PC-3 (cell line): ENCODE data around the gene ANK2. TPM values are rescaled to one million over a fixed set of nuclear protein-coding genes. Genes with fewer than 3 reads are reported as not detected.

Experiments
- ATAC-seq: fragments of 200-7000 bp; cut with Tn5 transposase; 2 replicates; pipeline ENCODE4 v1.9.1; 2020; ENCODE audit warnings: mild to moderate bottlenecking, moderate library complexity
- BruUV-seq: library from RNA; stranded (reverse); fragments of 400-500 nt; replicated peaks from 2 replicates; lab custom pipeline; 2021; lab: Mats Ljungman, UMichigan
- CTCF ChIA-PET: fragments of 300-600 bp; sonication (Branson Sonifier 250); formaldehyde crosslinking; loops from one replicate; lab custom pipeline; 2022; ENCODE audit warnings: antibody characterized with exemption; lab: Charles Lee
- POLR2A ChIA-PET: fragments of 300-600 bp; sonication (Branson Sonifier 250); formaldehyde crosslinking; loops from one replicate; lab custom pipeline; 2022; ENCODE audit warnings: antibody characterized with exemption; ENCODE audit not compliant: unreplicated experiment; lab: Charles Lee
- DNase-seq: peaks from one replicate; pipeline ENCODE4 v3.0.0-alpha.2; 2015
- H2AFZ ChIP-seq: fragments of 300-600 bp; sonication (generic); 2 replicates; pipeline ENCODE4 v1.6.0; 2016; ENCODE audit warnings: antibody characterized with exemption, low read length
- H3F3A ChIP-seq: fragments of 300-600 bp; sonication (generic); one replicate; pipeline ENCODE4 v1.6.0; 2017; ENCODE audit warnings: antibody characterized with exemption, low read length, control low read depth, mild to moderate bottlenecking; ENCODE audit not compliant: unreplicated experiment
- H3K27ac ChIP-seq: fragments of 300-600 bp; sonication (generic); 2 replicates; pipeline ENCODE4 v1.5.1; 2016; ENCODE audit warnings: mild to moderate bottlenecking, low read length
- H3K27me3 ChIP-seq: fragments of 300-600 bp; sonication (generic); 2 replicates; pipeline ENCODE4 v1.6.1; 2016; ENCODE audit warnings: low read length, mixed read lengths
- H3K36me3 ChIP-seq: fragments of 300-600 bp; sonication (generic); 2 replicates; pipeline ENCODE4 v1.6.1; 2016; ENCODE audit warnings: low read depth, mixed run types, low read length, mixed read lengths
- H3K4me1 ChIP-seq: fragments of 300-600 bp; sonication (generic); 2 replicates; pipeline ENCODE4 v1.5.1; 2016; ENCODE audit warnings: low read length; ENCODE audit not compliant: insufficient read depth
- H3K4me2 ChIP-seq: fragments of 300-600 bp; sonication (generic); 2 replicates; pipeline ENCODE4 v1.6.0; 2016; ENCODE audit warnings: low read length
- H3K4me3 ChIP-seq: fragments of 300-600 bp; sonication (generic); 2 replicates; pipeline ENCODE4 v1.5.1; 2016; ENCODE audit warnings: mild to moderate bottlenecking, low read length, mixed read lengths
- H3K79me2 ChIP-seq: fragments of 300-600 bp; sonication (generic); 2 replicates; pipeline ENCODE4 v1.6.1; 2017; ENCODE audit warnings: low read length, mixed read lengths
- H3K9ac ChIP-seq: fragments of 300-600 bp; sonication (generic); 2 replicates; pipeline ENCODE4 v1.6.0; 2016; ENCODE audit warnings: mild to moderate bottlenecking, low read length
- H3K9me2 ChIP-seq: fragments of 300-600 bp; sonication (generic); replicated peaks from 2 replicates; pipeline ENCODE4 v1.6.1; 2016; ENCODE audit warnings: mixed run types, low read length, mixed read lengths
- H3K9me3 ChIP-seq: fragments of 300-600 bp; sonication (generic); 2 replicates; pipeline ENCODE4 v1.6.1; 2016; ENCODE audit warnings: low read length, mixed read lengths
- H4K20me1 ChIP-seq: fragments of 300-600 bp; sonication (generic); 2 replicates; pipeline ENCODE4 v1.6.1; 2016; ENCODE audit warnings: low read length, mixed read lengths
- EZH2 ChIP-seq: fragments of 300-600 bp; sonication (generic); IDR thresholded peaks from one replicate; pipeline ENCODE4 v1.6.1; 2017; ENCODE audit warnings: antibody characterized with exemption, mild to moderate bottlenecking, low read length; ENCODE audit not compliant: unreplicated experiment
- EZH2phosphoT487 ChIP-seq: fragments of 300-600 bp; sonication (generic); IDR thresholded peaks from 2 replicates; pipeline ENCODE4 v1.6.1; 2018; ENCODE audit warnings: mild to moderate bottlenecking, antibody characterized with exemption, low read length, borderline replicate concordance
- intact Hi-C: fragments of 100-400 bp; cut with micrococcal nuclease; formaldehyde crosslinking; loops from 2 replicates; pipeline ENCODE4 v1.9.0; 2023
- total RNA-seq: library from RNA; depleted of rRNA; stranded (reverse); fragments of >200 nt; gene quantifications from 2 replicates; pipeline ENCODE4 v1.2.3, GENCODE V29; 2014
- TF ChIP-seq, protein P1 (sequence below): fragments of 300-600 bp; sonication (generic); conservative IDR thresholded peaks from 2 replicates; pipeline ENCODE4 v1.5.1; 2017; ENCODE audit warnings: antibody characterized with exemption, low read depth, mild to moderate bottlenecking, low read length

Gene ANK2
- total RNA-seq, 1 experiment from 2014 or later = 1.8 TPM

GRCh38 chr4:113328514-113328913 is 279.1 kb downstream of the ANK2 start:
- POLR2A ChIA-PET = no interaction called here

DNA sequence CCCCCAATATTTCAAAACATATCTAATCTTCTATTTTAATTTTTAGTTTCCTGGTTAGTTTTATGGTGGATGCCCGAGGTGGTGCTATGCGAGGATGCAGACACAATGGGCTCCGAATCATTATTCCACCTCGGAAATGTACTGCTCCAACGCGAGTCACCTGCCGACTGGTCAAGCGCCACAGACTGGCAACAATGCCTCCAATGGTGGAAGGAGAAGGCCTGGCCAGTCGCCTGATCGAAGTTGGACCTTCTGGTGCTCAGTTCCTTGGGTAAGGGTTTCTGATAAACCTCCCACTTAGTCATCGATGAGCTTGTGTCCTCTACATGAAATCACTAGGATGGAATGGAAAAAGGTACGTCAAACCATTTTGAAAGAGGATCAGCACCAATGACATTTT is 280.7 kb downstream of the ANK2 start:
- BruUV-seq = no TSS peak
- H2AFZ ChIP-seq = no peak overlapping the region
- no peaks in the 10 kb centered on the region for H3K79me2 ChIP-seq
- H4K20me1 ChIP-seq = no peaks in the 10 kb centered on the region
- no peaks in the 10 kb centered on the region for H3F3A ChIP-seq
- H3K9me2 ChIP-seq = no peaks in the 10 kb centered on the region
- ATAC-seq (no peak), DNase-seq (no peak)
- no peak overlapping the region for H3K27ac ChIP-seq
- H3K4me3 ChIP-seq = no peak overlapping the region
- ChIA-PET POLR2A (no interaction called here), CTCF (no interaction called here)
- no peaks in the 10 kb centered on the region for H3K27me3 ChIP-seq
- no peaks in the 10 kb centered on the region for H3K9me3 ChIP-seq
- TF ChIP-seq, protein P1, sequence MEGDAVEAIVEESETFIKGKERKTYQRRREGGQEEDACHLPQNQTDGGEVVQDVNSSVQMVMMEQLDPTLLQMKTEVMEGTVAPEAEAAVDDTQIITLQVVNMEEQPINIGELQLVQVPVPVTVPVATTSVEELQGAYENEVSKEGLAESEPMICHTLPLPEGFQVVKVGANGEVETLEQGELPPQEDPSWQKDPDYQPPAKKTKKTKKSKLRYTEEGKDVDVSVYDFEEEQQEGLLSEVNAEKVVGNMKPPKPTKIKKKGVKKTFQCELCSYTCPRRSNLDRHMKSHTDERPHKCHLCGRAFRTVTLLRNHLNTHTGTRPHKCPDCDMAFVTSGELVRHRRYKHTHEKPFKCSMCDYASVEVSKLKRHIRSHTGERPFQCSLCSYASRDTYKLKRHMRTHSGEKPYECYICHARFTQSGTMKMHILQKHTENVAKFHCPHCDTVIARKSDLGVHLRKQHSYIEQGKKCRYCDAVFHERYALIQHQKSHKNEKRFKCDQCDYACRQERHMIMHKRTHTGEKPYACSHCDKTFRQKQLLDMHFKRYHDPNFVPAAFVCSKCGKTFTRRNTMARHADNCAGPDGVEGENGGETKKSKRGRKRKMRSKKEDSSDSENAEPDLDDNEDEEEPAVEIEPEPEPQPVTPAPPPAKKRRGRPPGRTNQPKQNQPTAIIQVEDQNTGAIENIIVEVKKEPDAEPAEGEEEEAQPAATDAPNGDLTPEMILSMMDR = no peak
- TF ChIP-seq EZH2phosphoT487 = no peak
- TF ChIP-seq EZH2 = no peak
- intact Hi-C loops = no loop called here
- H3K4me1 ChIP-seq = no peaks in the 10 kb centered on the region
- no peak overlapping the region for H3K9ac ChIP-seq
- H3K36me3 ChIP-seq = no peaks in the 10 kb centered on the region
- H3K4me2 ChIP-seq = no peak overlapping the region

More at GRCh38 chr4:113328514-113328913, 279.1 kb downstream of the ANK2 start:
- H3K36me3 ChIP-seq = no peaks in the 10 kb centered on the region
- no peak overlapping the region for H3K4me3 ChIP-seq
- no peaks in the 10 kb centered on the region for H3F3A ChIP-seq
- H3K9me2 ChIP-seq = no peaks in the 10 kb centered on the region
- DNase-seq = peak; percentile 26
- no peaks in the 10 kb centered on the region for H3K9me3 ChIP-seq
- no TSS peak for BruUV-seq
- H2AFZ ChIP-seq = no peak overlapping the region
- intact Hi-C loops = no loop called here
- no peak for ATAC-seq
- no peaks in the 10 kb centered on the region for H4K20me1 ChIP-seq
- H3K4me1 ChIP-seq = no peaks in the 10 kb centered on the region
- no peak overlapping the region for H3K27ac ChIP-seq
- no peak overlapping the region for H3K4me2 ChIP-seq
- H3K79me2 ChIP-seq = no peaks in the 10 kb centered on the region
- TF ChIP-seq, protein P1 = peak; percentile 61
- TF ChIP-seq EZH2 = no peak
- no peak overlapping the region for H3K9ac ChIP-seq
- H3K27me3 ChIP-seq = no peaks in the 10 kb centered on the region
- CTCF ChIA-PET = no interaction called here

- no peak overlapping the region for H2AFZ ChIP-seq
- BruUV-seq = no TSS peak
- no peaks in the 10 kb centered on the region for H3F3A ChIP-seq
- H3K27me3 ChIP-seq = no peaks in the 10 kb centered on the region
- POLR2A ChIA-PET = no interaction called here
- intact Hi-C loops = no loop called here
- H3K36me3 ChIP-seq = no peaks in the 10 kb centered on the region
- H3K9me2 ChIP-seq = no peaks in the 10 kb centered on the region
- CTCF ChIA-PET = no interaction called here
- no peak overlapping the region for H3K4me3 ChIP-seq
- TF ChIP-seq EZH2phosphoT487 (no peak), EZH2 (no peak)
- TF ChIP-seq, protein P1 = no peak
- ATAC-seq (no peak), DNase-seq (no peak)
- no peaks in the 10 kb centered on the region for H4K20me1 ChIP-seq
- peaks cover 4% of the 10 kb centered on the region for H3K4me1 ChIP-seq
- no peak overlapping the region for H3K4me2 ChIP-seq
- H3K27ac ChIP-seq = no peak overlapping the region
- no peaks in the 10 kb centered on the region for H3K79me2 ChIP-seq
- no peaks in the 10 kb centered on the region for H3K9me3 ChIP-seq
- no peak overlapping the region for H3K9ac ChIP-seq
These were observed 282.4 kb downstream of the ANK2 start for GRCh38 chr4:113331811-113332210.
